GM19438 (cell line): ENCODE data around the gene DDHD1.

Experiments
- ATAC-seq: cut with Tn5 transposase; IDR thresholded peaks from one replicate; pipeline ENCODE4 v1.9.1; 2021; ENCODE audit warnings: low read depth; ENCODE audit not compliant: unreplicated experiment

DDHD1 gene

GRCh38 chr14:53001787-53002378, 151.2 kb downstream of the DDHD1 start:
- no peak for ATAC-seq

- no peak for ATAC-seq
Measured at GRCh38 chr14:52998376-52999015, 154.6 kb downstream of the DDHD1 start.

- ATAC-seq = no peak
Measured at GRCh38 chr14:52996493-52996892, 156.6 kb downstream of the DDHD1 start.

DNA sequence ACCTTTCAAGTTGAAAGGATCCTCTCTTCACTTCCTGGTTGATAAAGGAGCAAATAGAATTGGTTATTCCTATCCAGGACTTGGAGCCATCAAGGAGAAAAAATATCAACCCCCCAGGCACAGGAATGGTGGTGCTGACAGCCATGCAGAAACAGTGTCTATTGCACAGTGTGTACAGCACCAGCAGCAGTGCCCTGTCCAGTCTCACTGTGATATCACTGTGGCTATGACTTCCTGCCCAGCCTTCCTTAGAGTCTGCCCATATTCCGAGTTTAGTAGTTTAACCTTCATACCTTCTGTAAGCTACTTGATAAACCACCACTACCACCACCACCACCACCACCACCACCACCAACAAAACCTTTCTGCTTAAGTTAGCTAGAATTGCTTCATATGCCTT, 157.1 kb downstream of the DDHD1 start:
- no peak for ATAC-seq

GRCh38 chr14:52992236-52992870, 160.8 kb downstream of the DDHD1 start:
- no peak for ATAC-seq

DNA sequence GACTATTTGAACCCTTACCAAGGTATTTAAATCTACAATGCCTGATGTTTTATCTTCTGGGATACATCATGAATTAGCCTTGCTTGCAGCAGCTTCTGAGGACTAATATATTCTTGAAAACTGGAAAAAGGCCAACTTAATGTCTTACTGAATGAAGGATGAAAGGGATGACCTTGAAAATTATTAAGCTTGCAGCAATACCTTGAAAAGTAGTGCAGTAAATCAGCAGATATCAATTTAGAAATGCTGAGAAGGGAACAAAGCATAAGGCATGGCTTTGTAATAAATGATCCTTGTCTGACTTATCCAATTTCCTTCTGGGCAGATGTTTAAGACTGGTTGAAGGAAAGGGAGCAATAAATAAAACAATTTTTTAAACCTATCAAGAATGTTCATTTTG, 165.0 kb downstream of the DDHD1 start:
- ATAC-seq = no peak

DNA sequence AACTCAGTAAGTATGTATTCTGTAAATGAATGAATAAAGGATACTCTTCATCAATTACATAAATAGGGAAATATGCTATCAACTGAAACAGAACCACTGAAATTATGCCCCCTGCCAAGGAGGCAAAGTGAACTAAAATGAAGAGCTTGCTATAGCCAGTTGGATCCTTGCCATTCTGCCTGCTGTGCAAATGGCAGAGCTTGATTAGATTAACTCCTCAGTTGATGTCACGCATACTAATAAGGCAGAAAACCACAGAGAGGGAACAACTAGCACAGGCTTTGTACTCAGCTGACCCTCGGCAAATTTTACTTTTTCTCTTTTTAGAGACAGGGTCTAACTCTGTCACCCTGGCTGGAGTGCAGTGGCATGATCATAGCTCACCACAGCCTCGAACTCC, 165.6 kb downstream of the DDHD1 start:
- ATAC-seq = no peak

DNA sequence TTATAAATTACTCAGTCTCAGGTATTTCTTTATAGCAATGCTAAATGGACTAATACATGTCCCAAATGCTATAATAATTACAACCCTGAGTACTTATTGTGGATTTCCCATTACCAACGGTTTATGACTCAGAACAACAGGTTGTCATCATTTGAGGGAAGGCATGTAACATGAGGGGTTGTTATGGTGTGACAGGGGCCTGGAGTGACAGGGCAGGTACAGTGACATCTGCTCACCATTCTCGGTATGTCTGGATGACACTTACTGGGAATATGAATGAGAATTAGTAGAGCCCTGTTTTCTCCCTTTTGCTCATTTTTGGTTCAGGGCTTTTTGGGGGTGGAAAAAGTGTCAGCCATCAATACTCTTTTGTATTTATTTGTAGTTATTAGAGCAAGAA, 166.1 kb downstream of the DDHD1 start:
- ATAC-seq = no peak
